A673 (cell line): ENCODE measurements around the gene ZFP90. TPM values are rescaled to one million over a fixed set of nuclear protein-coding genes. Genes with fewer than 3 reads are reported as not detected.

Source experiments
- BruUV-seq: library from RNA; stranded (reverse); fragments of 400-500 nt; replicated peaks from 2 replicates; lab custom pipeline; 2021; lab: Mats Ljungman, UMichigan
- CTCF ChIA-PET: fragments of 300-600 bp; sonication (Branson Sonifier 250); formaldehyde crosslinking; loops from one replicate; lab custom pipeline; 2022; ENCODE audit warnings: antibody characterized with exemption; lab: Charles Lee
- POLR2A ChIA-PET: fragments of 300-600 bp; sonication (Branson Sonifier 250); formaldehyde crosslinking; loops from one replicate; lab custom pipeline; 2022; ENCODE audit warnings: antibody characterized with exemption; ENCODE audit not compliant: low non-redundant PET; lab: Charles Lee
- DNase-seq: peaks from one replicate; pipeline ENCODE4 v3.0.0-alpha.2; 2015; ENCODE audit warnings: low spot score
- H3K27ac ChIP-seq: fragments of 200-600 bp; sonication (generic); 2 replicates; pipeline ENCODE4 v1.5.1; 2016; ENCODE audit warnings: mixed run types, low read depth, mild to moderate bottlenecking, mixed read lengths, antibody characterized with exemption, low read length; ENCODE audit not compliant: poor library complexity, severe bottlenecking
- H3K27me3 ChIP-seq: fragments of 200-600 bp; sonication (generic); replicated peaks from 2 replicates; pipeline ENCODE4 v1.6.1; 2017; ENCODE audit warnings: mixed run types, low read depth, mild to moderate bottlenecking, mixed read lengths, antibody characterized with exemption, low read length; ENCODE audit not compliant: insufficient read depth, poor library complexity
- H3K36me3 ChIP-seq: fragments of 200-600 bp; sonication (generic); 2 replicates; pipeline ENCODE4 v1.6.1; 2016; ENCODE audit warnings: mixed run types, mild to moderate bottlenecking, mixed read lengths, antibody characterized with exemption, low read length; ENCODE audit not compliant: insufficient read depth, poor library complexity, severe bottlenecking
- H3K4me1 ChIP-seq: fragments of 200-600 bp; sonication (generic); 2 replicates; pipeline ENCODE4 v1.6.1; 2017; ENCODE audit warnings: mixed run types, mild to moderate bottlenecking, mixed read lengths, antibody characterized with exemption, low read length; ENCODE audit not compliant: insufficient read depth, poor library complexity, severe bottlenecking
- H3K4me3 ChIP-seq: fragments of 200-600 bp; sonication (generic); 2 replicates; pipeline ENCODE4 v1.5.1; 2016; ENCODE audit warnings: low read depth, mixed run types, mild to moderate bottlenecking, mixed read lengths, low read length; ENCODE audit not compliant: poor library complexity, severe bottlenecking
- H3K9me3 ChIP-seq: fragments of 200-600 bp; sonication (generic); 2 replicates; pipeline ENCODE4 v1.6.1; 2016; ENCODE audit warnings: mixed run types, low read depth, mild to moderate bottlenecking, mixed read lengths, antibody characterized with exemption, low read length; ENCODE audit not compliant: poor library complexity, severe bottlenecking
- EZH2 ChIP-seq: fragments of 200-600 bp; sonication (generic); IDR thresholded peaks from 2 replicates; pipeline ENCODE4 v1.6.1; 2017; ENCODE audit warnings: borderline replicate concordance, low read depth, mild to moderate bottlenecking, mixed read lengths, antibody characterized with exemption, low read length; ENCODE audit not compliant: poor library complexity, severe bottlenecking
- intact Hi-C: fragments of 100-400 bp; cut with micrococcal nuclease; formaldehyde crosslinking; loops from one replicate; pipeline ENCODE4 v1.10.0; 2022; ENCODE audit not compliant: unreplicated experiment
- total RNA-seq: library from RNA; stranded (reverse); gene quantifications from 2 replicates; pipeline ENCODE4 v1.2.3, GENCODE V29; 2021
- TF ChIP-seq, protein P1 (sequence below): fragments of 300-800, 200-600 bp; sonication (generic); conservative IDR thresholded peaks from 2 replicates; pipeline ENCODE4 v1.5.1; 2017; ENCODE audit warnings: low read depth, mild to moderate bottlenecking, antibody characterized with exemption, low read length, moderate library complexity, mixed read lengths

The ZFP90 gene
- total RNA-seq, 1 experiment from 2014 or later = 17.5 TPM

DNA sequence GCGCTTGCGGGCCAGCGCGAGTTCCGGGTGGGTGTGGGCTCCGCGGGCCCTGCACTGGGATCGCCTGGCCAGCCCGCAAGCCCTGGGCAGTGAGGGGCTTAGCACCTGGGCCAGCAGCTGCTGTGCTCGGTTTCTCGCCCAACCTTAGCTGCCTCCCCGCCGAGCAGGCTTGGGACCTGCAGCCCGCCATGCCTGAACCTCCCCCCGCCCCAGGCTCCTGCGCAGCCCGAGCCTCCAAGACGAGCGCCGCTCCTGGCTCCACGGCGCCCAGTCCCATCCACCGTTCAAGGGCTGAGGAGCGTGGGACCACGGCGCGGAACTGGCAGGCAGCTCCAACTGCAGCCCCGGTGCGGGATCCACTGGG is 12.3 kb upstream of the ZFP90 start:
- no peak for DNase-seq
- Histone ChIP-seq H3K4me1 (peaks cover 8% of the 10 kb centered on the region), H3K27me3 (no peaks in the 10 kb centered on the region), H3K4me3 (no peak overlapping the region), H3K27ac (no peak overlapping the region), H3K36me3 (no peaks in the 10 kb centered on the region), H3K9me3 (no peaks in the 10 kb centered on the region)
- intact Hi-C loops = loop anchor here (5.0 kb wide), 1 partner anchor 176 kb away; no protein-coding TSS in a partner anchor
- no TSS peak for BruUV-seq
- no peak for TF ChIP-seq EZH2
- TF ChIP-seq, protein P1, sequence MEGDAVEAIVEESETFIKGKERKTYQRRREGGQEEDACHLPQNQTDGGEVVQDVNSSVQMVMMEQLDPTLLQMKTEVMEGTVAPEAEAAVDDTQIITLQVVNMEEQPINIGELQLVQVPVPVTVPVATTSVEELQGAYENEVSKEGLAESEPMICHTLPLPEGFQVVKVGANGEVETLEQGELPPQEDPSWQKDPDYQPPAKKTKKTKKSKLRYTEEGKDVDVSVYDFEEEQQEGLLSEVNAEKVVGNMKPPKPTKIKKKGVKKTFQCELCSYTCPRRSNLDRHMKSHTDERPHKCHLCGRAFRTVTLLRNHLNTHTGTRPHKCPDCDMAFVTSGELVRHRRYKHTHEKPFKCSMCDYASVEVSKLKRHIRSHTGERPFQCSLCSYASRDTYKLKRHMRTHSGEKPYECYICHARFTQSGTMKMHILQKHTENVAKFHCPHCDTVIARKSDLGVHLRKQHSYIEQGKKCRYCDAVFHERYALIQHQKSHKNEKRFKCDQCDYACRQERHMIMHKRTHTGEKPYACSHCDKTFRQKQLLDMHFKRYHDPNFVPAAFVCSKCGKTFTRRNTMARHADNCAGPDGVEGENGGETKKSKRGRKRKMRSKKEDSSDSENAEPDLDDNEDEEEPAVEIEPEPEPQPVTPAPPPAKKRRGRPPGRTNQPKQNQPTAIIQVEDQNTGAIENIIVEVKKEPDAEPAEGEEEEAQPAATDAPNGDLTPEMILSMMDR = no peak
- POLR2A ChIA-PET = no interaction called here
- CTCF ChIA-PET = interaction anchor here (0.7 kb wide), 1 partner anchor 599 kb away, joined by 3 read pairs; no protein-coding TSS in a partner anchor

DNA sequence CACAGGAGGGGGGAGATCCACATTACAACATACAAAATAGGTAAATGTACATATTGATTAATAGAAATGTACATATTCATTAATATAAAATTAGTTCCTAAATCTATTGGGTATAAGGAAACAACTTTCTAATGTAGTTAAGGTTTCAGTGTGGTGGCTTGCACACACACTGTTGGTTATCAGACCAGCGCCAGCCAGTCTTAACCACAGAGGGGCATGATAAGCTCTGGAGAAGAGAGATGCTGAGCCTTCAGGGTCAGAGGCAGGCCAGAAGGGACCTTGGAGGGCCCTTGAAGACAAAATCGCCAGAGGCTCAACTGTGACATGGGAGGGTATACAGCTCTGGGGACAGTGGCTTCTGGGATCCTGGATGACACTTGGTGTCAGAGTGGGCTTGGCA is 10.9 kb upstream of the ZFP90 start:
- Histone ChIP-seq H3K27me3 (no peaks in the 10 kb centered on the region), H3K36me3 (no peaks in the 10 kb centered on the region), H3K27ac (no peak overlapping the region), H3K4me3 (no peak overlapping the region), H3K9me3 (no peaks in the 10 kb centered on the region), H3K4me1 (peaks cover 8% of the 10 kb centered on the region)
- intact Hi-C loops = loop anchor here (1.0 to 5.0 kb wide), 5 partner anchors 174 to 597 kb away; partner anchors contain the start of genes HAS3 and TANGO6
- no TSS peak for BruUV-seq
- DNase-seq = no peak
- no peak for TF ChIP-seq EZH2
- TF ChIP-seq, protein P1 = no peak
- CTCF ChIA-PET = interaction anchor here (1.1 kb wide), 1 partner anchor 316 kb away, joined by 3 read pairs; no protein-coding TSS in a partner anchor
- POLR2A ChIA-PET = no interaction called here

DNA sequence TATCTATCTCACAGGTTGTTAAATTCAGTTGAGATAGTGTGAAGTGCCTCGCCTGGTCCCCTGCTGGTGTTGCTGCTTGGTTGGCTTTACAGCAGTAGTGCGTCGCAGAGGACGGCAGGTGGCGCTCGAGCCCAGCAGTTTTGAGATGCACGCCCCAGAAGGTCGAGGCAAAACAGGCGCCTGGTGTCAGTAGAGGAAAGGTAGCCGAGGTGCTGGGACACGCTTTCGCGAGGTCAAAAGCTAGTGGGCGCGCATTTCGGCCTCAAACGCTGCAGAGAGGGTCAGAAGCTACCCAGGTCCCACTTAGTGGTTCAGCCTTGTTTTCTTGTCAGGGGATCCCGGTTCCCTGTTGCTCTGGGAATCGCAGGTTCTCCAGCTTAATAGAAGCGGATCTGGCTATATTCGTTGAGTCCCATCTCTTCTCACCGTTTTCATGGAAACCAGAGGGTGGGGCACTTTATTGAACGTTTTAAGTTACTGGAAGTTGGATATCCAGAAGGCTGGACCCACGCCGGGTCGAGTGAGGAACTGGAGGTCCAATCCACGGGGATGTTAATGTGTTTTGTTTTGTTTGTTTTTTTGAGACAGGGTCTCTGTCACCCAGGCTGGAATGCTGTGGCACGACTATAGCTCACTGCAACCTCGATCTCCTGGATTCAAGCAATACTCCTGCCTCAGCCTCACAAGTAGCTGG is 10.3 kb upstream of the ZFP90 start:
- H3K27me3 ChIP-seq = no peaks in the 10 kb centered on the region
- peaks cover 6% of the 10 kb centered on the region for H3K9me3 ChIP-seq
- ChIA-PET CTCF (interaction anchor here (0.6 to 1.1 kb wide), 5 partner anchors 96 to 801 kb away, joined by 3 to 5 read pairs (median 3); partner anchors contain the start of gene HAS3), POLR2A (no interaction called here)
- TF ChIP-seq EZH2 = no peak
- TF ChIP-seq, protein P1 = peak; percentile 91
- intact Hi-C loops = loop anchor here (1.0 to 5.0 kb wide), 5 partner anchors 173 to 596 kb away; partner anchors contain the start of genes HAS3 and TANGO6
- peaks cover 4% of the 10 kb centered on the region for H3K36me3 ChIP-seq
- peaks cover 8% of the 10 kb centered on the region for H3K4me1 ChIP-seq
- H3K27ac ChIP-seq = no peak overlapping the region
- peak; percentile 88 for DNase-seq
- H3K4me3 ChIP-seq = peak overlapping the region; percentile 62
- BruUV-seq = no TSS peak
